ENCODE results near the gene SLC2A9. TPM values are rescaled to one million over a fixed set of nuclear protein-coding genes. Genes with fewer than 3 reads are reported as not detected.

Gene SLC2A9
- polyA plus RNA-seq, 1 donor from 2014 or later = not detected

DNA sequence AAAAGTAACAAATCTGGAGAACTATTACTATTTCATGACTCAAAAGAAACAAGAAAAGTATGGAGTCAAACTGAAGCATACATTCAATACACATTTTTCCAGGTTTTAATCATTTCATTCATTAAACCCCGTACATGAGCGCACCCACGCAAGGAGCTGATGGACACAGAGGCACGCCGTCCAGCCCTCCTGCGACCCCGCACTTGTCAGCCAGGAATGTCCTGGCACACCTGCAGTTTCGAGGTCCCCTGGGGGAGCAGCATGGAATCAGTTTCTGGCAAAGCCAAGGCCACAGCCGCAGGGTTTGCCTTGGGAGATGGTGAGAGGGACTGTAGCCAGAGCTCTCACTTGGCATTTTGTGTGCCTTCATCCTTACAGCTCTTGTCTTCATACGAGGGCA, 12.8 kb upstream of the SLC2A9 start:
- Histone ChIP-seq H3K27ac (ENCODE audit: low read length) (no peak overlapping the region), H3K9me3 (ENCODE audit: low read length) (no peaks in the 10 kb centered on the region), H3K4me2 (ENCODE audit: low read length) (no peak overlapping the region), H3K4me3 (ENCODE audit: low read length) (no peak overlapping the region), H3K9ac (ENCODE audit: low read length) (no peak overlapping the region), H2AFZ (ENCODE audit: low read depth, low read length) (no peak overlapping the region), H3K36me3 (ENCODE audit: insufficient read depth, low read length) (no peaks in the 10 kb centered on the region), H4K20me1 (ENCODE audit: insufficient read depth) (no peaks in the 10 kb centered on the region), H3F3A (ENCODE audit: insufficient read depth, low read length, poor library complexity, severe bottlenecking) (no peaks in the 10 kb centered on the region), H3K79me2 (replicated peaks; ENCODE audit: insufficient read depth, low read length) (no peaks in the 10 kb centered on the region), H3K27me3 (ENCODE audit: insufficient read depth, low read depth, low read length) (no peaks in the 10 kb centered on the region), H3K9me2 (ENCODE audit: insufficient read depth, low read length) (no peaks in the 10 kb centered on the region)
- no peak for TF ChIP-seq TAF1 (IDR thresholded peaks at IDR 0.05; ENCODE audit: low read depth)

DNA sequence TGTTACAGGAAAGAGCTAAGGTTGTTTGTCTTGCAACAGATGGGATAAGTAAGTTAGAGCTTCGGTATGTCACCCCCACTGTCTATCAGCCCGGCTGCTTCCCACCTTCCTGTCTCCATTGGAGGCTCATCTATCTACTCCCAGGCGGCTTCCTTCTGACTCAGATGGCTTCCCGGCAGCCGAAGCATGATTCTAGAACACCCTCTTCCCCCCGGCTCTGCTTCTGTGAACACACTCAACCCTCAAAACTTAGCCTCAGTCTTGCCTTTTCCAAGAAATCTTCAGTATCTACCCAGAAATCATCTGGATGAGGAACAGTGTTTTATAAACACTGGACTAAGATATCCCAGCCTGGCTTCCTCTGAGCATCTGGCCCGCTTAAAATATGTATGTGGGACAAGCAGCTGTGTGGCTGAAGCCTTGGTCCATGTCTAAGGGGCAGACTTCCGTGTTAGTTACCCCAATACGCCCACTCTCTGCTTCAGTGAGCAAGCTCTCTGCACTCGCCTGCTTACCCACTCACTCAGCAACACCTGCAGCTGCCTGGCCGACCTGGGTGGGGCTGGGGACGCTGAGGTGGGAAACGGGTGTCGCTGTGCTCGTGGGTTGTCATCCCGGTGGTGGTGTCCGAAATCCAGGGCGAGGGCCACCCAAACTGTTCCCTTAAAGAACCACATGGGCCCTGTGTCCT, 12.0 kb upstream of the SLC2A9 start:
- no peaks in the 10 kb centered on the region for H3K36me3 ChIP-seq (ENCODE audit: insufficient read depth, low read length)
- no peaks in the 10 kb centered on the region for H3K79me2 ChIP-seq (replicated peaks; ENCODE audit: insufficient read depth, low read length)
- no peak overlapping the region for H3K9ac ChIP-seq (ENCODE audit: low read length)
- H3K4me3 ChIP-seq (ENCODE audit: low read length) = no peak overlapping the region
- H2AFZ ChIP-seq (ENCODE audit: low read depth, low read length) = no peak overlapping the region
- no peaks in the 10 kb centered on the region for H4K20me1 ChIP-seq (ENCODE audit: insufficient read depth)
- H3K27me3 ChIP-seq (ENCODE audit: insufficient read depth, low read depth, low read length) = no peaks in the 10 kb centered on the region
- H3F3A ChIP-seq (ENCODE audit: insufficient read depth, low read length, poor library complexity, severe bottlenecking) = no peaks in the 10 kb centered on the region
- no peak overlapping the region for H3K4me2 ChIP-seq (ENCODE audit: low read length)
- H3K9me2 ChIP-seq (ENCODE audit: insufficient read depth, low read length) = no peaks in the 10 kb centered on the region
- no peak for TF ChIP-seq MXI1 (conservative IDR thresholded peaks at IDR 0.05; ENCODE audit: poor library complexity, severe bottlenecking)
- TF ChIP-seq EP300 (conservative IDR thresholded peaks at IDR 0.05; ENCODE audit: poor library complexity, severe bottlenecking) = no peak
- no peak for TF ChIP-seq POLR2AphosphoS5 (IDR thresholded peaks at IDR 0.05)
- no peak for TF ChIP-seq RAD21 (conservative IDR thresholded peaks at IDR 0.05)
- no peak for TF ChIP-seq EZH2 (IDR thresholded peaks at IDR 0.05; ENCODE audit: borderline replicate concordance, insufficient read depth, low read length, poor library complexity, severe bottlenecking)
- TF ChIP-seq TAF1 (IDR thresholded peaks at IDR 0.05; ENCODE audit: low read depth) = no peak
- no peak for TF ChIP-seq CTCF (IDR thresholded peaks at IDR 0.05; ENCODE audit: poor library complexity, severe bottlenecking)
- TF ChIP-seq SMC3 (conservative IDR thresholded peaks at IDR 0.05; ENCODE audit: poor library complexity) = no peak
- TF ChIP-seq, protein P1, sequence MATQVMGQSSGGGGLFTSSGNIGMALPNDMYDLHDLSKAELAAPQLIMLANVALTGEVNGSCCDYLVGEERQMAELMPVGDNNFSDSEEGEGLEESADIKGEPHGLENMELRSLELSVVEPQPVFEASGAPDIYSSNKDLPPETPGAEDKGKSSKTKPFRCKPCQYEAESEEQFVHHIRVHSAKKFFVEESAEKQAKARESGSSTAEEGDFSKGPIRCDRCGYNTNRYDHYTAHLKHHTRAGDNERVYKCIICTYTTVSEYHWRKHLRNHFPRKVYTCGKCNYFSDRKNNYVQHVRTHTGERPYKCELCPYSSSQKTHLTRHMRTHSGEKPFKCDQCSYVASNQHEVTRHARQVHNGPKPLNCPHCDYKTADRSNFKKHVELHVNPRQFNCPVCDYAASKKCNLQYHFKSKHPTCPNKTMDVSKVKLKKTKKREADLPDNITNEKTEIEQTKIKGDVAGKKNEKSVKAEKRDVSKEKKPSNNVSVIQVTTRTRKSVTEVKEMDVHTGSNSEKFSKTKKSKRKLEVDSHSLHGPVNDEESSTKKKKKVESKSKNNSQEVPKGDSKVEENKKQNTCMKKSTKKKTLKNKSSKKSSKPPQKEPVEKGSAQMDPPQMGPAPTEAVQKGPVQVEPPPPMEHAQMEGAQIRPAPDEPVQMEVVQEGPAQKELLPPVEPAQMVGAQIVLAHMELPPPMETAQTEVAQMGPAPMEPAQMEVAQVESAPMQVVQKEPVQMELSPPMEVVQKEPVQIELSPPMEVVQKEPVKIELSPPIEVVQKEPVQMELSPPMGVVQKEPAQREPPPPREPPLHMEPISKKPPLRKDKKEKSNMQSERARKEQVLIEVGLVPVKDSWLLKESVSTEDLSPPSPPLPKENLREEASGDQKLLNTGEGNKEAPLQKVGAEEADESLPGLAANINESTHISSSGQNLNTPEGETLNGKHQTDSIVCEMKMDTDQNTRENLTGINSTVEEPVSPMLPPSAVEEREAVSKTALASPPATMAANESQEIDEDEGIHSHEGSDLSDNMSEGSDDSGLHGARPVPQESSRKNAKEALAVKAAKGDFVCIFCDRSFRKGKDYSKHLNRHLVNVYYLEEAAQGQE (IDR thresholded peaks at IDR 0.05; ENCODE audit: borderline replicate concordance) = no peak
- no peak overlapping the region for H3K27ac ChIP-seq (ENCODE audit: low read length)
- no peaks in the 10 kb centered on the region for H3K9me3 ChIP-seq (ENCODE audit: low read length)
